Endothelial cell of umbilical vein (primary cell): Measurements from ENCODE around the gene NDUFS2. TPM values are rescaled to one million over a fixed set of nuclear protein-coding genes. Genes with fewer than 3 reads are reported as not detected.

Experiments used
- BruUV-seq: library from RNA; stranded (reverse); fragments of 400-500 nt; replicated peaks from 2 replicates; lab custom pipeline; 2021; lab: Mats Ljungman, UMichigan
- CTCF ChIA-PET: fragments of 300-600, 350-600 bp; sonication (Branson Sonifier 250); formaldehyde crosslinking; loops from one replicate; lab custom pipeline; 2021; ENCODE audit warnings: antibody characterized with exemption, inconsistent platforms; lab: Charles Lee
- POLR2A ChIA-PET: fragments of 300-600, 350-600 bp; sonication (Branson Sonifier 250); formaldehyde crosslinking; loops from one replicate; lab custom pipeline; 2021; ENCODE audit warnings: antibody characterized with exemption, inconsistent platforms; lab: Charles Lee
- DNase-seq: peaks from one replicate; pipeline ENCODE4 v3.0.0-alpha.2; 2011; ENCODE audit warnings: low read depth, low spot score
- FAIRE-seq: peaks from 2 replicates; lab custom pipeline; 2011; peaks lifted over from hg19 to GRCh38; lab: Jason Lieb, UNC
- H2AFZ ChIP-seq: 2 replicates; pipeline ENCODE4 v1.6.0; 2012; ENCODE audit warnings: low read depth, low read length, control low read depth, inconsistent platforms
- H3K27ac ChIP-seq: 2 replicates; pipeline ENCODE4 v1.5.1; 2011; ENCODE audit warnings: low read depth, mild to moderate bottlenecking, control low read depth, low read length, moderate library complexity; ENCODE audit not compliant: insufficient read depth
- H3K27me3 ChIP-seq, 2 experiments: 2 replicates each; pipeline versions ENCODE4 v1.6.0 to v1.6.1; 2011; ENCODE audit warnings: low read length in 2 of 2, mixed read lengths in 1 of 2; ENCODE audit not compliant: control insufficient read depth in 2 of 2, insufficient read depth in 2 of 2
- H3K36me3 ChIP-seq, 2 experiments: 2 replicates in 1 of 2; 3 replicates in 1 of 2; pipeline ENCODE4 v1.5.1; 2011; ENCODE audit warnings: low read length in 2 of 2, mild to moderate bottlenecking in 1 of 2, moderate library complexity in 1 of 2; ENCODE audit not compliant: control insufficient read depth in 2 of 2, insufficient read depth in 2 of 2; ENCODE audit errors: extremely low read depth in 1 of 2
- H3K4me1 ChIP-seq: 3 replicates; pipeline ENCODE4 v1.5.1; 2011; ENCODE audit warnings: mild to moderate bottlenecking, low read length; ENCODE audit not compliant: control insufficient read depth, insufficient read depth; ENCODE audit errors: extremely low read depth
- H3K4me2 ChIP-seq: 2 replicates; pipeline ENCODE4 v1.6.1; 2011; ENCODE audit warnings: low read length, control low read depth, mixed read lengths; ENCODE audit not compliant: insufficient read depth
- H3K4me3 ChIP-seq, 3 experiments: fragments of 200-600 bp in 1 of 3; sonication (generic), shearing (Covaris generic) in 1 of 3; replicated peaks in 1 of 3; 2 replicates each; pipeline ENCODE4 v1.5.1; 2011 to 2016; ENCODE audit warnings: control low read depth in 3 of 3, low read length in 3 of 3, mild to moderate bottlenecking in 2 of 3, inconsistent platforms in 1 of 3, low read depth in 1 of 3, moderate library complexity in 1 of 3; ENCODE audit not compliant: insufficient read depth in 1 of 3
- H3K79me2 ChIP-seq: 2 replicates; pipeline ENCODE4 v1.6.0; 2012; ENCODE audit warnings: low read length, inconsistent platforms; ENCODE audit not compliant: control insufficient read depth, insufficient read depth
- H3K9ac ChIP-seq: replicated peaks from 2 replicates; pipeline ENCODE3; 2011; ENCODE audit warnings: low read length, control low read depth; ENCODE audit not compliant: insufficient read depth; ENCODE audit errors: extremely low read depth
- H3K9me1 ChIP-seq: replicated peaks from 3 replicates; pipeline ENCODE4 v1.6.0; 2011; ENCODE audit warnings: mild to moderate bottlenecking, low read length; ENCODE audit not compliant: control insufficient read depth, insufficient read depth; ENCODE audit errors: extremely low read depth
- H3K9me3 ChIP-seq: replicated peaks from 2 replicates; pipeline ENCODE4 v1.5.1; 2012; ENCODE audit warnings: low read length, inconsistent platforms; ENCODE audit not compliant: control insufficient read depth, insufficient read depth
- H4K20me1 ChIP-seq: replicated peaks from 2 replicates; pipeline ENCODE3; 2011; ENCODE audit warnings: mild to moderate bottlenecking, low read length; ENCODE audit not compliant: control insufficient read depth, insufficient read depth; ENCODE audit errors: extremely low read depth
- EZH2 ChIP-seq: IDR thresholded peaks from 2 replicates; pipeline ENCODE4 v1.6.1; 2012; ENCODE audit warnings: borderline replicate concordance, low read depth, mild to moderate bottlenecking, moderate library complexity, low read length, inconsistent platforms; ENCODE audit not compliant: severe bottlenecking
- FOS ChIP-seq: IDR thresholded peaks from 2 replicates; pipeline ENCODE4 v1.6.1; 2011; ENCODE audit warnings: mild to moderate bottlenecking, low read length, moderate library complexity, borderline replicate concordance; ENCODE audit not compliant: insufficient read depth
- GATA2 ChIP-seq: IDR thresholded peaks from 2 replicates; pipeline ENCODE4 v1.7.0; 2011; ENCODE audit warnings: low read depth, mild to moderate bottlenecking, moderate library complexity, mixed read lengths, low read length; ENCODE audit not compliant: insufficient read length, insufficient read depth
- JUN ChIP-seq: IDR thresholded peaks from 2 replicates; pipeline ENCODE4 v1.6.1; 2011; ENCODE audit warnings: borderline replicate concordance, low read depth; ENCODE audit not compliant: insufficient read length, insufficient read depth
- MAX ChIP-seq: IDR thresholded peaks from 2 replicates; pipeline ENCODE4 v1.6.1; 2011; ENCODE audit not compliant: insufficient read depth, insufficient read length
- MYC ChIP-seq: IDR thresholded peaks from one replicate; pipeline ENCODE4 v1.6.1; 2011; ENCODE audit warnings: mild to moderate bottlenecking, low read depth, low read length
- POLR2A ChIP-seq: IDR thresholded peaks from 2 replicates; pipeline ENCODE4 v1.6.1; 2012; ENCODE audit warnings: low read depth, mild to moderate bottlenecking, control low read depth, low read length
- POLR2AphosphoS5 ChIP-seq: IDR thresholded peaks from 2 replicates; pipeline ENCODE4 v1.6.1; 2012; ENCODE audit warnings: low read depth, mild to moderate bottlenecking, control low read depth, low read length, moderate library complexity; ENCODE audit not compliant: insufficient read depth
- dilution Hi-C: fragments of 300-500 bp; cut with MboI; formaldehyde crosslinking; loops from one replicate; pipeline ENCODE4 v1.15.0; 2019; ENCODE audit warnings: low sequenced_read_pairs; ENCODE audit not compliant: extremely low pct_ligation_motif_present
- intact Hi-C: fragments of 100-400 bp; cut with micrococcal nuclease; formaldehyde crosslinking; loops from one replicate; pipeline ENCODE4 v1.10.0; 2022
- polyA plus RNA-seq, 4 experiments: library from polyadenylated mRNA; depleted of rRNA in 3 of 4; stranded (reverse) in 3 of 4; unstranded in 1 of 4; fragments of >200 nt; gene quantifications; 2 replicates each; pipeline versions ENCODE4 v1.2.1 to v1.2.3, GENCODE V29; 2011 to 2012; ENCODE audit warnings: missing spikeins in 1 of 4
- total RNA-seq: library from RNA; stranded (reverse); gene quantifications from 2 replicates; pipeline ENCODE4 v1.2.3, GENCODE V29; 2021
- TF ChIP-seq, protein P1 (sequence below), 2 donors: IDR thresholded peaks; 1 replicate in 1 of 2; 2 replicates in 1 of 2; pipeline ENCODE4 v1.5.1; 2011; ENCODE audit warnings: low read length in 2 of 2, mild to moderate bottlenecking in 2 of 2, moderate library complexity in 2 of 2, control low read depth in 1 of 2, inconsistent platforms in 1 of 2, low read depth in 1 of 2; ENCODE audit not compliant: insufficient read depth in 1 of 2; ENCODE audit errors: extremely low read depth in 1 of 2

The NDUFS2 gene
- total and polyA plus RNA-seq, 2 donors (not counting 3 experiments of a cell fraction or from before 2014, with no cell fraction given), result 95.1 to 130 TPM

DNA sequence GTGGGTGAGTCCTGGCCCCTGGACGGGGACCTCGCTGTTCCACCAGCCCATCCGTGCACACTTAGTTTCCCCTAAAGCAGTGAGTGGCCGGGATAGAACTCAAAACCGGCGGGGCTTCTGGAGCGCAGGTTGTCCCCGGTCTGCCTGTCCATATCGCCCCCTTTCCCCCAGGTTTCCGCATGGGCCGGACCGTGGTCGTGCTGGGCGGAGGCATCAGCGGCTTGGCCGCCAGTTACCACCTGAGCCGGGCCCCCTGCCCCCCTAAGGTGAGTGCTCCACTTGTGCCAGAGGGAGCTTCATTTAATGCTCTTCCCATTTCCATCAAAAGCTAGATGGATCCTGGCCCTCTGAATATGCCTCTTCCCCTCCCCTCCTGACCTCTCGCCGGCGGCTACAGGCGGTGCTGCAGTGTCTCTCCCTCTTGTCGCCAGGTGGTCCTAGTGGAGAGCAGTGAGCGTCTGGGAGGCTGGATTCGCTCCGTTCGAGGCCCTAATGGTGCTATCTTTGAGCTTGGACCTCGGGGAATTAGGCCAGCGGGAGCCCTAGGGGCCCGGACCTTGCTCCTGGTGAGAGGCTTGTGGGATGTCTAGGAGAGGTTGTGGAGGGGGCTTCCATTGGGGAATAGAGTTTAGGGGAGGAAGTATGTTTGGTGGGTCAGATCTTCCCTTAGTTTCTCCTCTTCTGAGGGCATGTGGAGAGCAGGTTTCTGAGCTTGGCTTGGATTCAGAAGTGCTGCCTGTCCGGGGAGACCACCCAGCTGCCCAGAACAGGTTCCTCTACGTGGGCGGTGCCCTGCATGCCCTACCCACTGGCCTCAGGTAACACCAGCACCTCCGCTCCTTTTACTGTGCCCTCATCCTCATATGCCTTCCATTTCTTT, 35.3 kb upstream of the NDUFS2 start:
- H3K9me3 ChIP-seq, result no peaks in the 10 kb centered on the region

More for the DNA sequence above, 35.3 kb upstream of the NDUFS2 start:
- no peak for TF ChIP-seq EZH2
- TF ChIP-seq POLR2AphosphoS5, result no peak
- TF ChIP-seq, protein P1, sequence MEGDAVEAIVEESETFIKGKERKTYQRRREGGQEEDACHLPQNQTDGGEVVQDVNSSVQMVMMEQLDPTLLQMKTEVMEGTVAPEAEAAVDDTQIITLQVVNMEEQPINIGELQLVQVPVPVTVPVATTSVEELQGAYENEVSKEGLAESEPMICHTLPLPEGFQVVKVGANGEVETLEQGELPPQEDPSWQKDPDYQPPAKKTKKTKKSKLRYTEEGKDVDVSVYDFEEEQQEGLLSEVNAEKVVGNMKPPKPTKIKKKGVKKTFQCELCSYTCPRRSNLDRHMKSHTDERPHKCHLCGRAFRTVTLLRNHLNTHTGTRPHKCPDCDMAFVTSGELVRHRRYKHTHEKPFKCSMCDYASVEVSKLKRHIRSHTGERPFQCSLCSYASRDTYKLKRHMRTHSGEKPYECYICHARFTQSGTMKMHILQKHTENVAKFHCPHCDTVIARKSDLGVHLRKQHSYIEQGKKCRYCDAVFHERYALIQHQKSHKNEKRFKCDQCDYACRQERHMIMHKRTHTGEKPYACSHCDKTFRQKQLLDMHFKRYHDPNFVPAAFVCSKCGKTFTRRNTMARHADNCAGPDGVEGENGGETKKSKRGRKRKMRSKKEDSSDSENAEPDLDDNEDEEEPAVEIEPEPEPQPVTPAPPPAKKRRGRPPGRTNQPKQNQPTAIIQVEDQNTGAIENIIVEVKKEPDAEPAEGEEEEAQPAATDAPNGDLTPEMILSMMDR (IDR thresholded peaks at IDR 0.05; ENCODE audit: extremely low read depth in 1 of 2, insufficient read depth in 1 of 2, low read depth in 1 of 2, low read length in 2 of 2), result no peak
- TF ChIP-seq MYC, result no peak
- TF ChIP-seq FOS, result no peak
- TF ChIP-seq GATA2, result no peak
- no peak for TF ChIP-seq MAX
- no peak for TF ChIP-seq POLR2A
- TF ChIP-seq JUN, result no peak
- ChIA-PET POLR2A (interaction anchor here (0.5 to 2.2 kb wide), 4 partner anchors 13 to 215 kb away, joined by 3 to 8 read pairs (median 4); partner anchors contain the start of gene TOMM40L), CTCF (interaction anchor here (0.6 to 3.1 kb wide), 16 partner anchors 7 to 215 kb away, joined by 3 to 35 read pairs (median 7); partner anchors contain the start of genes ADAMTS4, B4GALT3, CFAP126 and DEDD)
- intact Hi-C loops, result loop anchor here (1.0 to 2.0 kb wide), 4 partner anchors 10 to 216 kb away; partner anchors contain the start of gene B4GALT3
- Histone ChIP-seq H3K9ac (peak overlapping the region; percentile 82), H2AFZ (peak overlapping the region; percentile 79), H3K4me3 (peak overlapping the region; percentile 81 to 87 (median 87)), H3K79me2 (no peaks in the 10 kb centered on the region), H3K4me1 (peaks cover 16% of the 10 kb centered on the region), H3K4me2 (peak overlapping the region; percentile 93), H3K27me3 (no peaks in the 10 kb centered on the region), H3K27ac (peak overlapping the region; percentile 74), H3K36me3 (peaks cover 11 to 26% of the 10 kb centered on the region in 2 experiments), H3K9me1 (no peaks in the 10 kb centered on the region), H4K20me1 (no peaks in the 10 kb centered on the region)
- BruUV-seq, result TSS peak; percentile 30
- DNase-seq, result no peak
- FAIRE-seq, result no peak
- dilution Hi-C loops, result no loop called here
